HCT116 (cell line): ENCODE results near the gene OR5K2.

Source experiments
- CTCF ChIP-seq, 3 experiments: fragments of 200-600 bp in 1 of 3; sonication (generic) in 1 of 3; IDR thresholded peaks in 2 of 3; conservative IDR thresholded peaks in 1 of 3; 2 replicates each; pipeline ENCODE4 v1.5.1; 2012 to 2017; ENCODE audit warnings: low read depth in 2 of 3, low read length in 2 of 3, antibody characterized with exemption in 1 of 3, borderline replicate concordance in 1 of 3, control low read depth in 1 of 3, mild to moderate bottlenecking in 1 of 3, mixed read lengths in 1 of 3, mixed run types in 1 of 3, moderate library complexity in 1 of 3; ENCODE audit not compliant: insufficient read depth in 1 of 3
- EZH2phosphoT487 ChIP-seq: fragments of 200-600 bp; IDR thresholded peaks from 2 replicates; pipeline ENCODE4 v1.6.1; 2018; ENCODE audit warnings: antibody characterized with exemption, borderline replicate concordance
- POLR2A ChIP-seq: IDR thresholded peaks from 2 replicates; pipeline ENCODE4 v1.7.0; 2011; ENCODE audit warnings: borderline replicate concordance; ENCODE audit not compliant: insufficient read depth, insufficient read length; ENCODE audit errors: extremely low read depth
- ZBTB33 ChIP-seq: IDR thresholded peaks from 2 replicates; pipeline ENCODE4 v1.6.1; 2011; ENCODE audit warnings: mild to moderate bottlenecking, low read length, moderate library complexity; ENCODE audit not compliant: insufficient replicate concordance; ENCODE audit errors: extremely low read depth

GRCh38 chr3:98536456-98537017, 39.1 kb downstream of the OR5K2 start:
- TF ChIP-seq CTCF (IDR thresholded peaks at IDR 0.05 in 2 of 3, conservative IDR thresholded peaks at IDR 0.05 in 1 of 3; ENCODE audit: borderline replicate concordance in 1 of 3, insufficient read depth in 1 of 3, low read depth in 2 of 3, low read length in 2 of 3) (no peak), EZH2phosphoT487 (no peak), POLR2A (no peak), ZBTB33 (no peak)
